GM21447 (cell line): ENCODE measurements around the gene KREMEN1.
"Not testable (repeated sequence)": the region's sequence is repeated elsewhere in the genome, so short reads cannot be mapped to it uniquely, and the experiment has no call there.

Experiments used
- ATAC-seq: cut with Tn5 transposase; IDR thresholded peaks from one replicate; pipeline ENCODE4 v1.9.1; 2021; ENCODE audit not compliant: unreplicated experiment

KREMEN1 gene

DNA sequence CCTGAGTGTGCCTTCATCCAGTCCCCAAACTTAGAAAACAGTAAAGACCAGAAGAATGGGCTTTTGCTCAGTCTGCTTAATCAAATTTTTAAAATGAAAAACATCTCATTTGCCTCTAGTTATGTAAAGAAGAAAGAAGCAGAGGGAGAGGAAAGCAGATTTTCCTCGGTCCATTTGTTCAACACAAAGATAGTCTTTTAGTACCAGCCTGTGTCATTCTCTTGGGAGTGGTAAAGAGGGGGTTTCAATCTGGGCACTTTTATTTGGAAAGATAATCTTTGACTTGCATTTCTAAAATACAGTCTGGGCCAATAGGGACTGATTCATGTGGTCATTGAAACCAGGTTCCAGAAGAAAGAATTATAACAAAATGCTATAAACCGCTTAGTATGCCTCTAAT, 29.5 kb downstream of the KREMEN1 start:
- no peak for ATAC-seq

DNA sequence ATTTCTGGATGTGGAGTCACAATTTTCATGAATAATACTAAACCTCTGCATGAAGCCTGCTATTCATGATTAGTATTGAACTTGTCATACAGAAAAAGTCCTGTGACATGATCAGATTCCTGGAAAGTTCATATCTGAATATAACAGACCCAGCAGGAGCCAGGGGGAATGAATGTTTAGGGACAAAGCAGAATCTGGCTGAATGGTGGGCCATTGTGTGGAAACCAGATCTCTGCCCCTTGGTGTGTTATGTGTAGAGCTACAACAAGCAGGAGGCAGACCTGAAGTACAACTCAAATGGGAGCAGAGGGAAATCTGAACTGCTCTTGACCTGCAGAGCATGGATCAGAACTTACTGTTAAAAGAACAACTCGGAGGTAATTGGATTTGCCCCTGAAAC, 30.3 kb downstream of the KREMEN1 start:
- ATAC-seq: no peak

DNA sequence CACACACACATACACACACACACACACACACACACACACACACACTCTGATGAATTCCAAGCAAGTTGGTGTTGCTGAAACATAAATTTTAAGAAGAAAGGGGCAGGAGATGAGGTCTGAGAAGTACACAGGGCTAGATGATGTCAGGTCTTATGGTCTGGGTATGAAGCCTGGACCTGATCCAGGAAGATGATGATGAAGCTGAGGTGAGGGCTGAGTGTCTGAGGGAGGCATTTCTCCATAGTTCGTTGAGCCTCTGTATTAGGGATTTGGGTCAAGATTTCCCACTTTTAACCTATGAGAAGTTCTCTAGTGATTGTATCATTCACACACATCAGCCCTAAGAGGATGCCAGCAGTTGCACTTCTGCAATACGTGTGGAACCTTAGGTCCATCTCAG, 32.6 kb downstream of the KREMEN1 start:
- ATAC-seq: no peak

GRCh38 chr22:29106839-29107238, 34.0 kb downstream of the KREMEN1 start:
- no peak for ATAC-seq

GRCh38 chr22:29108137-29108536, 35.3 kb downstream of the KREMEN1 start:
- ATAC-seq: no peak

DNA sequence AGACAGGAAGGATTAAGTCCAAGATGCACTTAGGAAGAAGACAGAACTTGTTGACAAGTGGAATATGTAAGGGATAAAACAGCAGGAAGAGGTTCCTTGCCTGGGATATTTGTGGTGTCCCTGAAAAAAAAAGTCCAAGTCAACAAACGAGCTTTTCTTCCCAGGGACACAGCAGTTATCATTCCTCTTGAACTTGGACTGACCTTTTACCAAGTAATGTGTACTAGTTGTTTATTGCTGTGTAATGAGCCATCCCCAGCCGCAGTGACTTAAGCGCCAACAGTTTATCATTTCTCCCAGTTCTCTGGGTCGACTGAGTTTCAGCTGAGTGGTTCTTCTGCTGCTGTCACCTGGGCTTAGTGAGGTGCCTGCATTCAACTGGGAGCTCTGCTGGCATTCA, 37.0 kb downstream of the KREMEN1 start:
- ATAC-seq: no peak

- no peak for ATAC-seq
These were observed 38.1 kb downstream of the KREMEN1 start for GRCh38 chr22:29110946-29111345.

DNA sequence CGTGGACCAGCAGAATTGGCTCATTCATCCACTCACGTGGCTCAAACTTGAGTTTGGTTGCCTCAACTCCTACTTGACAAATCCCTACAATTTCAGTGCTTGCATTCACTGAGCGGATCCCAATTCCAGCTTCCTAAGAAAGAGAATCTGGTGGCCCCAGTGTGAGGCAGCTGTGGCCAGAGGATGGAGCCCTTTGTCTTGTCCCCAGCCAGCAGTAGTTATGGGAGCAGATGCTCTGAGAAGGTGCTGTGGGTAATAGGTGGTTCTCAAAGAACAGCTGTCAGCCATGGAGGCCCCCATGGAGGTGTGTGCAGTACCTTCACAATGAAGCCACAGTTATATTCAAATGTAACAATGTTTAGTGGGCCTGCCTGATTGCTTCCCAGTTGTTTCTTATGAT, 39.3 kb downstream of the KREMEN1 start:
- ATAC-seq: no peak

- ATAC-seq: no peak
These were observed 39.8 kb downstream of the KREMEN1 start for GRCh38 chr22:29112681-29113080.

GRCh38 chr22:29113319-29113718, 40.5 kb downstream of the KREMEN1 start:
- ATAC-seq: no peak

GRCh38 chr22:29114392-29114791, 41.6 kb downstream of the KREMEN1 start:
- ATAC-seq: no peak

DNA sequence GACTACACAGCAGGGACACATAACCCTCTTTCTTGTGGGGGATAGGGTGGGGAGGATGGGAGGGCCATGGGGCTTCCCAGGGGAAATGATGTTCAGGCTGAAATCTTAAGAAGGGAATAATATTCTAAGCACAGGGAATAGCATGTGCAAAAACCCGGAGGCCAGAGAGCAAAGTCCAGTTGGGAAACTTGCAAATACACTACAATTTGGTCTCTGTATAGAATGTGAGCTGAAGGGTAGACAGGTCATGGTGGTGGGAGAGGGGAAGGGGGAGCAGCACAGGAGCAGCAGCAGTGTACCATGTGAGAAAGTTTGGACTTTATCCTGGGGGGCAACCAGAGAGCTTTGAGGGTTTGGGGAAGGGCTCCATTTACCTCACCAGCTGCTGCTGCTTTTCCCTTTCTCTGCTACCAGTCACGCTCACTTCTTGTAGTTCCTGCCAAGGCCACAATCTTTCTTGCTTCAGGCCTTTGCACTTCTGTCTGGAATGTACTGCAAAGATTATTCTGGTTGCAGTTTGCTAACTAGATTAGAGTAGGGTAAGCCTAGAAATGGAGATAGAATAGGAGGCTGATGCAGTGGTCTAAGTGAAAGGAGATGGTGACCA, 43.0 kb downstream of the KREMEN1 start:
- ATAC-seq: no peak

DNA sequence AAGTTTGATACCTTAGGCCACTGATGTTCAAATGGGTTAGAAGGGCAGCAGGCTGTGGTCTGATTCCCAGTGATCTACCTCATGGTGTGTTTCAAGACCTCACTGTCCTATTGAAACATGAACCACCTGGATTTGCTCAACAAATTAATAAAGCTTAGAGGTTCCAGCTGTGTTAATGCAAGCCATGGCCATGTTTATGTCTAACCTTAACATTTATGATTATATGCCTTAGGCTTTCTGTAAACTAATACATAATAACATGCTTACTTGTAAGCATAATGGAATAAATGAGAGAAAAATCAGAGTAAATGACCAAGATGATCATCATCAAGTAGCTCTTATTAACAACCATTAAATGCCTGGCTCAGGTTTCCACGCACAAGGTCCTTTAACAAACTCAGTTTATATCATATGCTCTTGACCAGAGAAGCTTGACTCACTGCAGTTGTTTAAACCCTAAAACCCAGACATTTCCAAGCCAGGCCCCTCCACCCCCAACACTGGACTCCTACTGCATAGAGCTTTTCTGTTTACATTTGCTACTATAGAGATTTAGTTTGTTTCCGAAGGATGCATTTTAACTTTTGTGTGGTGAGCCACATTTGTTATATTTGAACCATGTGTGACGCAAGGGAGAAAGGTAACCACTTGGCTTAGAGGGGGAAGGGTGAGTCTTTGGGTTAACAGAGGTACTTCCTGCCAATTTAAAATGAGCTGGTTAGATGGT, 43.7 kb downstream of the KREMEN1 start:
- no peak for ATAC-seq

DNA sequence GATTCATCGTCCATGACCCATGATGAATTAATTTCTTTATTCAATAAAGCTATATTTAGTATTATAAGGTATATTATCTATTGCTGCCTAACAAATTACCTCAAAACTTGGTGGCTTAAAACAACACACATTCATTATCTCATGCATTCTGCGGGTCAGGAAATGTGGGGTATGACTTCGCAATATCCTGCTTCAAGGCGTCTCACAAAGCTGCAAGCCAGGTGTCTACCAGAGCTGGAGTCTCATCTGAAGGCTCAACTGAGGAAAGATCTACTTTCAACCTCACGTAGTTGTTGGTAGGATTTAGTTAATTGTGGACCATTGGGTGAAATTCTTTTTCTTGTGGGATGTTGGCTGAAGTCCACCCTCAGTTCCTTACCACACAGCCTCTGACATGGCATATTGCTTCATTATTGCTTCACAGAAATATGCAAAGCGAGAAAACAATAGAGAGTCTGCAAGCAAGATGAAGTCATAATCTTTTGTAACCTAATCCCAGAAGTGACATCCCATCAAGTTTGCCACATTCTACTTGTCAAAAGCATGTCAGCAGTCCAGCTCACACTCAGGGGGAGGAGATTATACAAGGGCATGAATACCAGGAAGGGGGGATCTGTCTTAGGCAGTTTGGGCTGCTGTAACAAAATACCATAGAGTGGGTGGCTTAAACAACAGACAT, 45.1 kb downstream of the KREMEN1 start:
- ATAC-seq: no peak

- ATAC-seq: not testable (repeated sequence)
These were observed 47.5 kb downstream of the KREMEN1 start for GRCh38 chr22:29120098-29120912.

GRCh38 chr22:29121124-29121523, 48.3 kb downstream of the KREMEN1 start:
- no peak for ATAC-seq

- ATAC-seq: no peak
These were observed 49.2 kb downstream of the KREMEN1 start for GRCh38 chr22:29122041-29122440.

- no peak for ATAC-seq
These were observed 52.1 kb downstream of the KREMEN1 start for GRCh38 chr22:29124777-29125442.

- no peak for ATAC-seq
These were observed 52.6 kb downstream of the KREMEN1 start for GRCh38 chr22:29125443-29125778.

- no peak for ATAC-seq
These were observed 53.0 kb downstream of the KREMEN1 start for GRCh38 chr22:29125844-29126243.
